SW480 (cell line): Measurements from ENCODE around the gene DEPDC5.
"Not testable (repeated sequence)": the region's sequence is repeated elsewhere in the genome, so short reads cannot be mapped to it uniquely, and the experiment has no call there.

Experiments
- DNase-seq: peaks from one replicate; pipeline ENCODE4 v3.0.0-alpha.2; 2016; ENCODE audit warnings: low spot score

The DEPDC5 gene

GRCh38 chr22:31749636-31750364, 4.0 kb upstream of the DEPDC5 start, which contains the start of gene PRR14L:
TSS of gene PRR14L (minus strand) at chr22:31750132. CDS start at chr22:31738860, 11,272 bp downstream.
- peak; percentile 94 for DNase-seq

- no peak for DNase-seq
These were observed 3.2 kb upstream of the DEPDC5 start for GRCh38 chr22:31750365-31751284.

- DNase-seq: no peak
These were observed 1.5 kb upstream of the DEPDC5 start for GRCh38 chr22:31752096-31752847.

GRCh38 chr22:31753005-31753633, 700 bp upstream of the DEPDC5 start:
- peak; percentile 58 for DNase-seq

GRCh38 chr22:31754813-31755212, 994 bp downstream of the DEPDC5 start:
- DNase-seq: no peak

GRCh38 chr22:31757265-31757664, 3.4 kb downstream of the DEPDC5 start:
- no peak for DNase-seq

- DNase-seq: not testable (repeated sequence)
These were observed 5.0 kb downstream of the DEPDC5 start for GRCh38 chr22:31758860-31759259.

- DNase-seq: no peak
These were observed 11.0 kb downstream of the DEPDC5 start for GRCh38 chr22:31764785-31765184.

- no peak for DNase-seq
These were observed 14.7 kb downstream of the DEPDC5 start for GRCh38 chr22:31768422-31769059.

GRCh38 chr22:31773416-31773815, 19.6 kb downstream of the DEPDC5 start:
- DNase-seq: no peak

DNA sequence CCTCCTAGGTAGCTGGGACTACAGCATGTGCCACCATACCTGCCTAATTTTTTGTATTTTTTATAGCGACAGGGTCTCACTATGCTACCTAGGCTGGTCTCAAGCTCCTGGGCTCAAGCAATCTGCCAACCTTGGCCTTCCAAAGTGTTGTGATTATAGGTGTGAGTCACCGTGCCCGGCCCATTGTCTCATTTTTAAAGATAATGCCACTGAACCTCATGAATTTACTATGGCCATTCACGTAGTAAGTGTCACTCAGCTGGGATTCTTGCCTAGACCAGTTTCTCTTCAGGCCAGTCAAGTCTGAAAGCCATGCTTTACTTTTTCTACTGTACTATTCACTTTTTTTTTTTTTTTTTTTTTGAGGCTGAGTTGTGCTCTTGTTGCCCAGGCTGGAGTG, 22.4 kb downstream of the DEPDC5 start:
- no peak for DNase-seq

DNA sequence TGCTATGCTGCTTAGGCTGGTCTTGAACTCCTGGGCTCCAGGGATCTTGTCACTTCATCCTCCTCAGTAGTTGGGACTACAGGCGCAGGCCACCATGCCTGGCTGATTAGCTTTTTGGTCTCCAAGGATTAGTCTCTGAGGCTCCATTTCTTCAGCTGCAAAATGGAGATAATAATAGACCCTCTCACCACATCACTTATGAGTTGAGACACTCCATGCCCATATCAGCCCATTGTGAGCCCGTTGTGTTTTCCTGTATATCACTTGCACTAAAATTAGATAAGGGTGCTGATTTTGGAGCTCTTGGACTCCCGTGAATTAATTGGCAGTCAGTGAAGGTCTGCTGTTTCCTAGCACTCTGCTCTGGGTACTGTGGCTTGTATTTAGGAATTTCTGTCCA, 36.0 kb downstream of the DEPDC5 start:
- DNase-seq: no peak

DNA sequence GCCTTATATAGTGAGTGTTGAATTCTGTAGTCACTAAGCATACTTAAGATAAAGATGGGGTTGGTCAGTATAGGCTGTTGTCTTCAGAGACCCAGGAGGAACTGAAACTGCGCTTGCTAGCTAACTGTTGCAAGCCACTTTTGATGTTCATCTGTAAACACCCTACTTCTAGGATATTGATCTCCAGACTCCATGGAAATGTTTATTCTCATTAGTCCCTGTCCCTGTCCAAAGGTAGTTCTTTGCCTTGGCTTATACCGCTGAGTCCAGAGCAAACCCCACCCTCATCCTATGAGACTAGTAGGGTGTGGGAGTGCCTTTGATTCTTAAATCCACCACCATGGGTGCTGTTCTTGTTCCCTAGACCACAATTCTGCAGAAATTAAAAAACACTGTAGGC, 36.4 kb downstream of the DEPDC5 start:
- DNase-seq: no peak

- DNase-seq: not testable (repeated sequence)
These were observed 45.5 kb downstream of the DEPDC5 start for GRCh38 chr22:31799358-31799757.

DNA sequence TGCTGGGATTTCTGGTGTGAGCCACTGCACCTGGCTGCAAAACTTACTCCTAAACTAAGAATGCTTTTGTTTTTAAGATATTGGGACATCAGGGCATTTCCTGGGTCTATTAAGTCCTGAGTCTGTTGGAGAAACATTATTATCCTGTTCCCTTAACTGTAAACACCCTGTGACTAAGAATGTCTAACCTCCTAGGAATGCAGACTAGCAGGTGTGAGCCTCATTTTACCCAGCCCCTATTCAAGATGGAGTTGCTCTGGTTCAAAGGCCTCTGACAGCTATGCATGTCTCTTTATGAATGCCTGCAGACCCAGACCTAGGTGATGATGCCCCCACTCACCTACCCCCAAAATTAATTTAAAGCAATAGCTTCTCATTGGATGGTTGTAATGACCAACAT, 46.2 kb downstream of the DEPDC5 start:
- peak; percentile 18 for DNase-seq

DNA sequence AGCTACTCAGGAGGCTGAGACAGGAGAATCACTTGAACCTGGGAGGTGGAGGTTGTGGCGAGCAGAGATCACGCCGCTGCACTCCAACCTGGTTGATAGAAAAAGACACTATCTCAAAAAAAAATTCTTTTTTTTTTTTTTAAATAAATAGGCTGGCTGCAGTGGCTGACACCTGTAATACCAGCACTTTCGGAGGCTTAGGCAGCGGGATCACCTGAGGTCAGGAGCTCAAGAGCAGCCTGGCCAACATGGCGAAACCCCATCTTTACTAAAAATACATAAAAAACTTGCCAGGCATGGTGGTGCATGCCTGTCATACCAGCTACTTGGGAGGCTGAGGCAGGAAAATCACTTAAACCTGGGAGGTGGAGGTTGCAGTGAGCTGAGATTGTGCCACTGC, 47.0 kb downstream of the DEPDC5 start:
- DNase-seq: not testable (repeated sequence)

- no peak for DNase-seq
These were observed 48.8 kb downstream of the DEPDC5 start for GRCh38 chr22:31802575-31802974.

DNA sequence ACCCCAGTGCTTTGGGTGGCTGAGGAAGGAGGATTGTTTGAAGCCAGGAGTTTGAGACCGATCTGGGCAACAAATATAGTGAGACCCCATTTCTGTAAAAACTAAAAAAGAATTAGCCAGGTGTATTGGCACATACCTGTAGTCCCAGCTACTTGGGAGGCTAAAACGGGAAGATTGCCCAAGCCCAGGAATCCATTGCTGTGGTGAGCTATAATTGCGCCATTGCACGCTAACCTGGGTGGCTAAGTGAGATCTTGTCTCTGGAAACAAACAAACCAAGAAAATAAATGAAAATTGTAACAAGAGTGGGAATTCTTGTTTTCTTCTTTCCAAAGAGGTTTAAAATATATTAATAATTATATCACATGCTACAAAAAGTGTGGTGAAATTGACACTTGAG, 52.9 kb downstream of the DEPDC5 start:
- no peak for DNase-seq

GRCh38 chr22:31812977-31813605, 59.3 kb downstream of the DEPDC5 start:
- DNase-seq: no peak

- DNase-seq: not testable (repeated sequence)
These were observed 60.1 kb downstream of the DEPDC5 start for GRCh38 chr22:31813898-31814297.

DNA sequence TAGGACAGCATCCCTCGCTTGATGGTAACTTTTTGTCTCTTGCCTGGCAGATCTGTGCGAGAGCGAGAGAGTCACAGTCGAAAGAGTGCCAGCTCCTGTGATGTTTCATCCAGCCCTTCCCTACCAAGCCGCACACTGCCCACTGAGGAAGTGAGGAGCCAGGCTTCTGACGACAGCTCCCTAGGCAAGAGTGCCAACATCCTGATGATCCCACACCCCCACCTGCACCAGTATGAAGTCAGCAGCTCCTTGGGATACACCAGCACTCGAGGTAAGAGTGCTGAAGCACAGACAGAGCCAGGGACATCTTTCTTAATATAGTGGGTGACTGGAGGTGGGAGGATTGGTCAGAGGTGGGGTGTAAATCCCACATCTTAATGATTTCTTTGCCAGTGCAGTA, 61.1 kb downstream of the DEPDC5 start:
- no peak for DNase-seq
